NCI-H2081 treated with DMSO at 0.1 percent for 48 hours (cell line): ENCODE measurements around the gene CAPN10.

Experiments used
- DNase-seq: peaks from one replicate; lab custom pipeline; 2025; lab: John Stamatoyannopoulos, UW

The CAPN10 gene

GRCh38 chr2:240574386-240575100 is 12.0 kb upstream of the CAPN10 start:
- no peak for DNase-seq

- DNase-seq, result no peak
Measured at GRCh38 chr2:240575101-240575965, 11.2 kb upstream of the CAPN10 start.

GRCh38 chr2:240576036-240576435 is 10.5 kb upstream of the CAPN10 start:
- no peak for DNase-seq

- no peak for DNase-seq
Measured at GRCh38 chr2:240576436-240577205, 9.9 kb upstream of the CAPN10 start.

- DNase-seq, result no peak
Measured at GRCh38 chr2:240577281-240578109, 9.0 kb upstream of the CAPN10 start.

- DNase-seq, result no peak
Measured at GRCh38 chr2:240578110-240578450, 8.5 kb upstream of the CAPN10 start.

GRCh38 chr2:240578488-240578887 is 8.0 kb upstream of the CAPN10 start:
- DNase-seq, result no peak

GRCh38 chr2:240579071-240579762 is 7.3 kb upstream of the CAPN10 start:
- no peak for DNase-seq

- DNase-seq, result no peak
Measured at GRCh38 chr2:240579771-240580614, 6.5 kb upstream of the CAPN10 start.

- no peak for DNase-seq
Measured at GRCh38 chr2:240581811-240582210, 4.7 kb upstream of the CAPN10 start.

GRCh38 chr2:240582781-240583180 is 3.8 kb upstream of the CAPN10 start:
- no peak for DNase-seq

- DNase-seq, result no peak
Measured at GRCh38 chr2:240583774-240584173, 2.8 kb upstream of the CAPN10 start.

- DNase-seq, result no peak
Measured at GRCh38 chr2:240584486-240585031, 2.0 kb upstream of the CAPN10 start.

GRCh38 chr2:240585101-240585500 is 1.4 kb upstream of the CAPN10 start:
- no peak for DNase-seq

- DNase-seq, result no peak
Measured at GRCh38 chr2:240585681-240586197, 795 bp upstream of the CAPN10 start.

- DNase-seq, result no peak
Measured at GRCh38 chr2:240586919-240587800, 626 bp downstream of the CAPN10 start.

- no peak for DNase-seq
Measured at GRCh38 chr2:240588006-240588655, 1.6 kb downstream of the CAPN10 start.

GRCh38 chr2:240588669-240589068 is 2.1 kb downstream of the CAPN10 start:
- no peak for DNase-seq
